ENCODE results near the gene CEACAM4.
"Not testable (repeated sequence)": the region's sequence is repeated elsewhere in the genome, so short reads cannot be mapped to it uniquely, and the experiment has no call there.

Gene CEACAM4

GRCh38 chr19:41626877-41627276, at the start of gene CEACAM4:
TSS of gene CEACAM4 (minus strand) at chr19:41627074. CDS start at chr19:41626963, 111 bp downstream.
- no peak for DNase-seq (ENCODE audit: low spot score)

DNA sequence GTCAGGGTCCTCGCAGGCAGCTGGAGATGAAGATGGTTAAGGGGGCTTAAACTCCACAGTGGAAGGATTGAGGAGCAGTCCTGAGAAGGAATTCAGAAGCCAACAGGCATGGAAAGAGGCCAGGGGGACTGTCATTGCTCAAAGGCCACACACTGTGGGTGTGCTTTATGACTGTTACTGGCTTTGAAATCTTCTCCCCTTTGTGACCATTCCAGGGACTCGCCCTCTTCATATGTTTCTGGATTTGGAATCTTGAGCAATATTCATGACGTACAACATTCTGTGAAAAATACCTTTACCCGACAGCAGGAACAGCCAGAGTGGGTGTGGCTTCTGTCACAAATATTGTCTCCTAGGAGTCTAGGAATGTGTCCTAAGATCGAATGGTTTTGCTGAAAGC, 44.6 kb upstream of the CEACAM4 start:
- no peak for DNase-seq (ENCODE audit: low spot score)

- DNase-seq (ENCODE audit: low spot score), result no peak
These were observed 43.9 kb upstream of the CEACAM4 start for GRCh38 chr19:41670755-41671154.

DNA sequence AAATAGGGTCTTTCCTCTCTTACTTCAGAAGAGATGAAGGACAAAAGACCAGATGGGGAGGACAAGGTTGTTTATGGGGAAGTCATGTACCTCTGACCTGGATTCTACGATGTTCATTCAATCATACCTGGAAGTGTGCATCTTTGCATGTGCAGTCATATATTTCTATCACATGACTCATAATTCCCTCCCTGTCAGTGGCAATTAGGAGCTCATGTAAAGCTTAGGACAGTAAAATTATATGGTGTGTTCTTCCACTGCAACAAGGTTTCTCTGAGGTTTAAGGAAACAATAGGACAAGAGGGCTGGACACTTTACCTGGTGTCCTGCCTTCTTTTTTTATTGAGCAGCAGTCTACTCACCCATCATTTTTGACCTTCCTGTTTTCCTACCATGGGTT, 41.4 kb upstream of the CEACAM4 start:
- DNase-seq (ENCODE audit: low spot score), result no peak

DNA sequence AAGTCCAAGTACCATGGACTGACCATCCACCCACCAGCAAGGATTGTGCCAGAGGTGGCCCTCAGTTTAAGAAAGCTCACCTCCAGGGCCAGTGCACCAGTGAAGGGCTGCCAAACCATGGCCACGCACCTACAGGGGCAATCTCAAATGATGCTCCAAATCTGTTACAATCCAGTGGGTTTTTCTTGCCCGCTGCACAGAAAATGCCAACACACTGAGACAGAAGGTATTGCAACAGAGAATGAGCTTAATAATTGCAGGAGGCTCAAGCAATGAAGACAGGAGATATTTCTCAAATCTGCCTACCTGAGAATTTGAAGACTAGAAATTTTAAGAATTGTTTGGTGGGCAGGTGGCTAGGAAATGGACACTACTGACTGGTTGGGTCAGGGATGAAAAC, 39.2 kb upstream of the CEACAM4 start:
- DNase-seq (ENCODE audit: low spot score), result no peak

- DNase-seq (ENCODE audit: low spot score), result no peak
These were observed 30.3 kb upstream of the CEACAM4 start for GRCh38 chr19:41657157-41657556.

DNA sequence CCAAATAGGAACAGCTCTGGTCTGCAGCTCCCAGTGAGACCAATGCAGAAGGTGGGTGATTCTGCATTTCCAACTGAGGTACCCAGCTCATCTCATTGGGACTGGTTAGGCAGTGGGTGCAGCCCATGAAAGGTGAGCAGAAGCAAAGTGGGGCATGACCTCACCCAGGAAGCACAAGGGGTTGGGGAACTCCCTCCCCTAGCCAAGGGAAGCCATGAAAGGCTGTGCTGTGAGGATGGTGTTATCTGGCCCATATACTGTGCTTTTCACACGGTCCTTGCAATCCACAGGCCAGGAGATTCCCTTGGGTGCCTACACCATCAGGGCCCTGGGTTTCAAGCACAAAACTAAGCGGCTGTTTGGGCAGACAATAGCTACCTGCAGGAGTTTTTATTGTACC, 29.9 kb upstream of the CEACAM4 start:
- DNase-seq (ENCODE audit: low spot score), result not testable (repeated sequence)

- no peak for DNase-seq (ENCODE audit: low spot score)
These were observed 25.4 kb upstream of the CEACAM4 start for GRCh38 chr19:41652250-41652649.

- DNase-seq (ENCODE audit: low spot score), result no peak
These were observed 23.0 kb upstream of the CEACAM4 start for GRCh38 chr19:41649827-41650226.

DNA sequence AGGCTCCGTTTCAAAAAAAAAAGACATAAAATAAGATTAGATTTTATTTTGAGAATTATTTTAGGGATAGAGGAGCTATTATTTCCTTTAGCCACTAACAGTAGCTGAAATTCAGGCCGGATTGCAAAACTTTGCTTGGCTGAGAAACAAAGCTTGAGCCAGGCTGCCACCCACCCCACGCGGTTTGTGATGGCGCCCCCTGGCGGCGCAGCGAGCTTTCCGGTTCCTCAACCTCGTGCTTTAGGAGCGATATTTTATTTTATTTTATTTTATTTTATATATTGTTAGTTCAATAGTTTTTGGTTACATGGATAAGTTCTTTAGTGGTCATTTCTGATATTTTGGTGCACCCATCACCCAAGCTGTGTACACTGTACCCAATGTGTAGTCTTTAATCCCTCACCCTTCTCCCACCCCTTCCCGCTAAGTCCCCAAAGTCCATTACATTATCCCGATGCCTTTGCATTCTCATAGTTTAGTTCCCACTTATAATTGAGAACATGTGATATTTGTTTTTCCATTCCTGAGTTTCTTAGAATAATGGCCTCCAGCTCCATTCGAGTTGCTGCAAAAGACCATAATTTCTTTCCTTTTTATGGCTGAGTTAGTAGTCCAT, 19.8 kb upstream of the CEACAM4 start:
- DNase-seq (ENCODE audit: low spot score), result no peak

DNA sequence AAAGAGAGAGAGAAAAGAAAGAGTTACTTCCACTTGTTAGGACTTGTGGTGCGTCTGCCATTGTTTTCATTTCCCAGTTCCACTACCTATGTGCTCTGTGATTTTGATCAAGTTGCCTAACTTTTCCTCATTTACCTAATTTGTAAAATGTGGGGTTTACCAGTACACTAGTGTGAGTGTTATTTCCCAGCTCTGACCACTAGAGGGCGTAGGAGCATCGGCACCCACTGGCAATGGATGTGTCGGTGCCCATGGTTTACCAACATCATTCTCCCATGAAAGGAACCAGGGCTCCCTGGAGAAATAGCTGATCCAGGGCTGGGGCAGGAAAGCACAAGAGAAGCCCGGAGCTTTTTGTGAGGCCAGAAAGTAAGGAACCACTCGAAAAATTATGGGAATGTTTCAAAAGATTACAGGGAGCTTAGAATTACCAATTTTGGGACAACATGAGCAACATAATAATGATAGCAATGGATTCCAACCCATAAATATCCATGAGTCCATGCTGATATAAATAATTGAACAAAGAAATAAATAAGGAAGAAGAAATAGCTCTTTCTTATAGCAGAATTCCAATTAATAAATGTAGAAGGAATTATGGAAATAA, 15.1 kb upstream of the CEACAM4 start:
- peak; percentile 72 for DNase-seq (ENCODE audit: low spot score)

DNA sequence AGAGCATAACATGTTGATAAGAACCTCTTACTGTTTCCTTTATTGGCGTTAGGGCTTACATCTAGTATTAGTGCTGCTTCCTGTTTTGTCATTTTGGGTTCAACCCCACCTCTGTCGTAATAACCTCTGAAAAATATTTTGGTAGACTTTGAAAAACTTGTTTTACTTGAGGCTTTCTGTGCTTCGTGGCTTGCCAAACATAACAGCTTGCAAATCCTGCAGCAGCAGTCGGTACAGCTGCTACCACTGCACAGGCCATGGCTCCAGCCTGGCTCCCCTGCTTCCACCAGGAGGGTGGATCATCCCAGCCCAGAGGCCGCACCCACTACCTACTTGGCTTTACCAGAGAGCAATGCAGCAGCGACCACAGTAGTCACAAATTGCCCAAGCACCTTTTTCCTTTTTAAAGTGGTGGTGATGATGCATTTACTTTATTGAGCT, 11.8 kb upstream of the CEACAM4 start:
- DNase-seq (ENCODE audit: low spot score), result no peak

DNA sequence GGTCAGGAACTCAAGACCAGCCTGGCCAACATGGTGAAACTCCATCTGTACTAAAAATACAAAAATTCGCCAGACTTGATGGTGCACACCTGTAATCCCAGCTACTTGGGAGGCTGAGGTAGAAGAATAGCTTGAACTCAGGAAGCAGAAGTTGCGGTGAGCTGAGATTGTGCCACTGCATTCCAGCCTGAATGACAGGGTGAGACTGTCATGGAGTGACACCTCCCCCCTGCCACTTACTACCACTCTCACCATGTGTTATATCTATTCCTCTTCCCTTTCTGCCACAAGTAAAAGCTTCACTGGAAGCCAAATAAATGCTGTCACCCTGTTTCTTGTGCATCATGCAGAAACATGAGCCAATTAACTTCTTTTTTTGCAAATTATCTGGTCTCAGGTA, 10.6 kb upstream of the CEACAM4 start:
- DNase-seq (ENCODE audit: low spot score), result no peak

- no peak for DNase-seq (ENCODE audit: low spot score)
These were observed 1.2 kb upstream of the CEACAM4 start for GRCh38 chr19:41627966-41628675.

- DNase-seq (ENCODE audit: low spot score), result no peak
These were observed 596 bp downstream of the CEACAM4 start for GRCh38 chr19:41626278-41626677.

DNA sequence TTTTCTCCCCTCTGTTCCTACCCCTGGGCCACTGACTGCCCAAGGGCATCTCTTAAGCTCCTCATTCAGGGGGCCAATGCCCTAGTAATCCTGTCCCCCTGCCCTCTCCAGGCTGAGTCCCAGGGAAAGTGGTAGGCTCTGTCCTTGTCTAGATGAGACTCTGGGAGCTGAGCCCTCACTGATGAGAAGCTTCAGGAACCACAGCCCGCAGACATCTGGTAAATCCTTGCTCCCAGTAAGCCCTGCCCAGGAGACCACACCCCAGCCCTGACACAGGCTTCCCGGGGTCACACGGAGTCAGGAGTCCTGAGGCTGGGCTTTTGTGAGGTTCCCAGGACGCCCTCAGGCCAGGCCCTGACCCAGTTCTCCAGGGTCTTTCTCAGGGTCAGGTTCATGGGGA, 1.9 kb downstream of the CEACAM4 start:
- no peak for DNase-seq (ENCODE audit: low spot score)

DNA sequence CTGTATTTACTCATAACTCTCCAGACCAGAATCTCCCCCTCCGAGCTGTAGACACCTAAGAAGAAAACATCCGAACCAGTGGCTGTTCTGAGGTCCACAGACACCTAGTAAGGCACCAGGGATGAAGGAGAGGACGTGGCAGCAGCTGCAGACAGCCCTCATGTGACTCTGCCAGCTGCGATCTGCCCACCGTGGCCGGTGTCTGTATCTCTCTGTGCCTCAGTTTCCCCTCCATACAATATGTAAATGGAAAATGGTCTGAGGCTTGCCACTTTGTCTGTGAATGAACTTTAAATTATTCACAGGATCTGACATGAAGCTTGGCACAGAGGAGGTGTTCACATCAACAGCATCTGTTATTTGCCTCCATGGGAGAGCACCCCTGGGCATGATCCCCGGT, 2.4 kb downstream of the CEACAM4 start:
- DNase-seq (ENCODE audit: low spot score), result no peak

- no peak for DNase-seq (ENCODE audit: low spot score)
These were observed 3.5 kb downstream of the CEACAM4 start for GRCh38 chr19:41623360-41623759.

DNA sequence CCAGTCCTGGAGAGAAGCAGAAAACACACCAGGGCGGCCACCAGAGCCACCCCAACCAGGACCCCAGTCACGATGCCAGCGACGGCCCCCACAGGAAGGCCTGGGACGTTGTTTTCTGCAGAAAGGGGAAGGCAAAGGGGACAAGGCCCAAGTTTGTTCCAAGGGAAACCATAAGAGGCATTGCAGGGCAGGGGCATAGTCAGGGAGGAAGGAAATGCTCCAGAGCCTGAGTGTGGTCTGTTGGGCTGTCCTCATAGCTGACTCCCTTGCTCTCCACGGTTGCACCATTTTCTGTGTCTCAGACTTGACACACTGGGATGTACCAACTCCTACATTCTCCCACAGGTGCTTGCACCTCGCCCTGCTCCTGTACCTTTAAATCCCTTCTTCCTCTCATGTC, 5.2 kb downstream of the CEACAM4 start:
- no peak for DNase-seq (ENCODE audit: low spot score)

DNA sequence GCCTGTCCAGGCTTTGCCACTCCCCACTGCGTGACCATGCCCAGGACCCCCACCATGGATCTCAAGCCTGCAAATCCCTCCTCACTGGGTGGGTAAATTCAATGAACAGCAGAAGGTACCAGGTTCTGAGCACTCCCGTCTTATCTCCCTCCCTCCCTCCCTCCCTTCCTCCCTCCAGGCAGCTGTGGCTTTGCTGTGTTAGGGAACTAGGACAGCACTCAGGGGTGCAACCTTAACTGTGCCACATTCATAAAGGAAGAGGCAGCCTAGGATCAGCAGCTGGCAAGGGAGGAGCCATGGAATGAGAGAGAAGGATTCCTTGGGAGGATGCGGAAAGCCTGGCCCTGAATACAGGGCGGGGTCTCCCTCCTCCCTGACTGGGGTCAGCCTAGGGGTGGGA, 5.6 kb downstream of the CEACAM4 start:
- no peak for DNase-seq (ENCODE audit: low spot score)

GRCh38 chr19:41620171-41620570, 6.7 kb downstream of the CEACAM4 start:
- no peak for DNase-seq (ENCODE audit: low spot score)

GRCh38 chr19:41619018-41619556, 7.8 kb downstream of the CEACAM4 start:
- DNase-seq (ENCODE audit: low spot score), result no peak
